Fibroblast of villous mesenchyme (primary cell): ENCODE measurements around the gene VPS8. TPM values are rescaled to one million over a fixed set of nuclear protein-coding genes. Genes with fewer than 3 reads are reported as not detected.
A peak's percentile ranks its signal among the peaks of the same experiment; 100 is the strongest.

Experiments
- DNase-seq: peaks from one replicate; pipeline ENCODE4 v3.0.0-alpha.2; 2010; ENCODE audit warnings: low read depth
- H3K4me3 ChIP-seq: 2 replicates; pipeline ENCODE4 v1.5.1; 2011; ENCODE audit warnings: low read depth, mild to moderate bottlenecking, low read length
- CTCF ChIP-seq: IDR thresholded peaks from 2 replicates; pipeline ENCODE4 v1.5.1; 2012; ENCODE audit warnings: low read depth, mild to moderate bottlenecking, low read length; ENCODE audit not compliant: insufficient read depth
- total RNA-seq: library from RNA; depleted of rRNA; stranded (reverse); fragments of >200 nt; gene quantifications from 2 replicates; pipeline ENCODE4 v1.2.3, GENCODE V29; 2012

Gene VPS8
- total RNA-seq, 1 donor, result 92.8 TPM

- H3K4me3 ChIP-seq, result no peak overlapping the region
- TF ChIP-seq CTCF, result no peak
- DNase-seq, result no peak
Observed at GRCh38 chr3:184832044-184832443, 20.1 kb downstream of the VPS8 start.

- DNase-seq, result no peak
- H3K4me3 ChIP-seq, result no peak overlapping the region
- no peak for TF ChIP-seq CTCF
Observed at GRCh38 chr3:184832903-184833302, 20.9 kb downstream of the VPS8 start.

- no peak for DNase-seq
- H3K4me3 ChIP-seq, result no peak overlapping the region
- no peak for TF ChIP-seq CTCF
Observed at GRCh38 chr3:184836090-184836822, 24.3 kb downstream of the VPS8 start.

GRCh38 chr3:184842433-184842832, 30.5 kb downstream of the VPS8 start:
- H3K4me3 ChIP-seq, result no peak overlapping the region
- DNase-seq, result peak; percentile 63
- TF ChIP-seq CTCF, result no peak

- no peak for DNase-seq
- TF ChIP-seq CTCF, result no peak
- no peak overlapping the region for H3K4me3 ChIP-seq
Observed at GRCh38 chr3:184845819-184846218, 33.9 kb downstream of the VPS8 start.

- no peak for DNase-seq
- TF ChIP-seq CTCF, result no peak
- H3K4me3 ChIP-seq, result no peak overlapping the region
Observed at GRCh38 chr3:184846496-184846895, 34.5 kb downstream of the VPS8 start.

- H3K4me3 ChIP-seq, result no peak overlapping the region
- TF ChIP-seq CTCF, result no peak
- no peak for DNase-seq
Observed at GRCh38 chr3:184848934-184849333, 37.0 kb downstream of the VPS8 start.
